Ishikawa (cell line): Measurements from ENCODE around the gene HSD17B10.
A peak's percentile ranks its signal among the peaks of the same experiment; 100 is the strongest.

Source experiments
- CEBPB ChIP-seq: IDR thresholded peaks from 2 replicates; pipeline ENCODE4 v1.6.1; 2012
- CREB1 ChIP-seq: IDR thresholded peaks from 2 replicates; pipeline ENCODE4 v1.6.1; 2012; ENCODE audit warnings: low read depth
- EGR1 ChIP-seq: IDR thresholded peaks from 2 replicates; pipeline ENCODE4 v1.6.1; 2012
- EP300 ChIP-seq: IDR thresholded peaks from 2 replicates; pipeline ENCODE4 v1.6.1; 2012; ENCODE audit warnings: borderline replicate concordance
- FOXM1 ChIP-seq: IDR thresholded peaks from 2 replicates; pipeline ENCODE4 v1.6.1; 2012; ENCODE audit warnings: low read depth, borderline replicate concordance
- NFIC ChIP-seq: IDR thresholded peaks from 2 replicates; pipeline ENCODE4 v1.6.1; 2012
- RAD21 ChIP-seq: IDR thresholded peaks from 2 replicates; pipeline ENCODE4 v1.6.1; 2012; ENCODE audit warnings: low read depth
- TAF1 ChIP-seq: IDR thresholded peaks from 2 replicates; pipeline ENCODE4 v1.6.1; 2012; ENCODE audit warnings: low read depth, mild to moderate bottlenecking
- TCF12 ChIP-seq: IDR thresholded peaks from 2 replicates; pipeline ENCODE4 v1.6.1; 2012; ENCODE audit warnings: low read depth
- TEAD4 ChIP-seq: IDR thresholded peaks from 2 replicates; pipeline ENCODE4 v1.6.1; 2012
- YY1 ChIP-seq: IDR thresholded peaks from 2 replicates; pipeline ENCODE4 v1.6.1; 2012; ENCODE audit warnings: low read depth
- ZBTB7A ChIP-seq: IDR thresholded peaks from 2 replicates; pipeline ENCODE4 v1.6.1; 2012; ENCODE audit warnings: low read depth
- TF ChIP-seq, protein P1 (sequence below): IDR thresholded peaks from 2 replicates; pipeline ENCODE4 v1.6.1; 2012
- TF ChIP-seq, protein P2 (sequence below): IDR thresholded peaks from 2 replicates; pipeline ENCODE4 v1.6.1; 2012; ENCODE audit warnings: low read depth, mild to moderate bottlenecking
- TF ChIP-seq, protein P3 (sequence below): IDR thresholded peaks from 2 replicates; pipeline ENCODE4 v1.6.1; 2012

HSD17B10 gene

DNA sequence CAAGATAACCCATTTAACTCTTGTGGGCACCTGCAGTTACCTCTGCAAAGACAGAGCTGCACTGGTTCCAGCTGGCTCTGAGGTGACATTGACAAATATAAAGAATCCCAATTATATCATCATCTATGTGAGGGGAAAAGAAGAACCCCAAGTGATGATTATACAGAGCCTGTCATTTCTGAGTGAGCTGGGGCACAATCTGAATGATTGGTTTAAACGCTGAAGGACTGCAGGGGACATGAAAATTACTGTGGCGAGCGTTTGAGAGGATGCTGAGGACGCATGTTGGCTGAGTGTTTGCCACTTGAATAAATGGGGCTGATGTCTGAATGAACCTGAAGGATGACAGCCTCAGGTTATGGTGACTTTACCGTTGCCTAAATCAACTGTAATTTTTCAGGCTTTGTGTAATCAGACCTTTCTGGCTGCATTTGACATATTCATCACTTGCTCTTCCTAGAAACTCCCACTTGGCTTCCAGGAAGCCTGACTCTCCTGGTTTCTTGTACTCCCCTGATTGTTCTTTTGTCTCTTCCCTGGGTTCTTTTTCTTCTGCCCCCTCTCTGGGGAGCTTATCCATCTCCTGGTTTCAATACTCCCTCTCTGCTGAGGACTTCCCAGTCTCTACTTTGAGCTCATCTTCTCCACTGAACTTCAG is 4.1 kb upstream of the HSD17B10 start:
- TF ChIP-seq TEAD4 (no peak), YY1 (no peak), EP300 (no peak), EGR1 (no peak), FOXM1 (no peak), RAD21 (no peak), CREB1 (no peak), TCF12 (no peak), NFIC (no peak), ZBTB7A (no peak), TAF1 (no peak), CEBPB (no peak)
- TF ChIP-seq, protein P1, sequence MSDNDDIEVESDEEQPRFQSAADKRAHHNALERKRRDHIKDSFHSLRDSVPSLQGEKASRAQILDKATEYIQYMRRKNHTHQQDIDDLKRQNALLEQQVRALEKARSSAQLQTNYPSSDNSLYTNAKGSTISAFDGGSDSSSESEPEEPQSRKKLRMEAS: no peak
- TF ChIP-seq, protein P2, sequence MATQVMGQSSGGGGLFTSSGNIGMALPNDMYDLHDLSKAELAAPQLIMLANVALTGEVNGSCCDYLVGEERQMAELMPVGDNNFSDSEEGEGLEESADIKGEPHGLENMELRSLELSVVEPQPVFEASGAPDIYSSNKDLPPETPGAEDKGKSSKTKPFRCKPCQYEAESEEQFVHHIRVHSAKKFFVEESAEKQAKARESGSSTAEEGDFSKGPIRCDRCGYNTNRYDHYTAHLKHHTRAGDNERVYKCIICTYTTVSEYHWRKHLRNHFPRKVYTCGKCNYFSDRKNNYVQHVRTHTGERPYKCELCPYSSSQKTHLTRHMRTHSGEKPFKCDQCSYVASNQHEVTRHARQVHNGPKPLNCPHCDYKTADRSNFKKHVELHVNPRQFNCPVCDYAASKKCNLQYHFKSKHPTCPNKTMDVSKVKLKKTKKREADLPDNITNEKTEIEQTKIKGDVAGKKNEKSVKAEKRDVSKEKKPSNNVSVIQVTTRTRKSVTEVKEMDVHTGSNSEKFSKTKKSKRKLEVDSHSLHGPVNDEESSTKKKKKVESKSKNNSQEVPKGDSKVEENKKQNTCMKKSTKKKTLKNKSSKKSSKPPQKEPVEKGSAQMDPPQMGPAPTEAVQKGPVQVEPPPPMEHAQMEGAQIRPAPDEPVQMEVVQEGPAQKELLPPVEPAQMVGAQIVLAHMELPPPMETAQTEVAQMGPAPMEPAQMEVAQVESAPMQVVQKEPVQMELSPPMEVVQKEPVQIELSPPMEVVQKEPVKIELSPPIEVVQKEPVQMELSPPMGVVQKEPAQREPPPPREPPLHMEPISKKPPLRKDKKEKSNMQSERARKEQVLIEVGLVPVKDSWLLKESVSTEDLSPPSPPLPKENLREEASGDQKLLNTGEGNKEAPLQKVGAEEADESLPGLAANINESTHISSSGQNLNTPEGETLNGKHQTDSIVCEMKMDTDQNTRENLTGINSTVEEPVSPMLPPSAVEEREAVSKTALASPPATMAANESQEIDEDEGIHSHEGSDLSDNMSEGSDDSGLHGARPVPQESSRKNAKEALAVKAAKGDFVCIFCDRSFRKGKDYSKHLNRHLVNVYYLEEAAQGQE: no peak
- TF ChIP-seq, protein P3, sequence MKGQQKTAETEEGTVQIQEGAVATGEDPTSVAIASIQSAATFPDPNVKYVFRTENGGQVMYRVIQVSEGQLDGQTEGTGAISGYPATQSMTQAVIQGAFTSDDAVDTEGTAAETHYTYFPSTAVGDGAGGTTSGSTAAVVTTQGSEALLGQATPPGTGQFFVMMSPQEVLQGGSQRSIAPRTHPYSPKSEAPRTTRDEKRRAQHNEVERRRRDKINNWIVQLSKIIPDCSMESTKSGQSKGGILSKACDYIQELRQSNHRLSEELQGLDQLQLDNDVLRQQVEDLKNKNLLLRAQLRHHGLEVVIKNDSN: no peak

DNA sequence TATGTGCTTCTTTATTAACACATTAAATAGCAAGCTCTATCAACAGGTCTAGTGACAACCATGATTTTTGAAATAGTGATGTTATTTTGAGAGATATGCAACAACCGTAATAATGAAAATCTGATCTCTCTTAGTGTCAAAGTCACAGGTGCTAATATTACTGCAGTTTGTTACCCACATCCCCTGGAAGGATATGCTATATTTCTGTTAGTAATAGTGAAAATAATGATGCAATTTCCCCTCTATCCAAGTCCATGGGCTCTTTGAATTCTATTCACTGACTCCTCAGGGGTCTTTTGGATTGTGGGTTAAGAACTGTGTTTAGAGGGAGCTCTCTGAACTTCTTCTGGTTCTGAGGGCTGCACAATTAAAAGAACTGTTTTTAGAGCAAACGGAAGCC is 3.0 kb upstream of the HSD17B10 start:
- TF ChIP-seq EP300 (no peak), CREB1 (no peak), FOXM1 (no peak), NFIC (no peak), ZBTB7A (no peak)
- TF ChIP-seq, protein P1: no peak
- TF ChIP-seq, protein P2: no peak
- TF ChIP-seq, protein P3: no peak

DNA sequence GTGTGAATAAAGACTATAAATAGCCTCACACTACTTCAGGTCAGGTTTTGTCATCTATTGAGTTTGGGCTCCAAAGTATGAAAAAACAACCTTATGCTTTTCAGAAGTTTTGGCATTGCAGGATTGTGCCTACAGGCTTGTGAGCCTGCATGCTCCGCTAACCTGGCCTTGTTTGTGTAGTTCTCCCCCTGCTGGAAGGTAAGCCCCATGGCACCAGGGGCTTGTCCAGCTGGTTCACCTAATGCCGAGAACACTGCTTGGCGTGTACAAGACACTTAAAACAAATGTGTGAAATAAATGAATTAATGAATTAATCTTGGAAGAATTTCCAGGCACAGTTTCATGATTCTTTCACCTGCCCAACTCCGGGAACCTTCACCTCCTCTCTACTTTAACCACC is 1.8 kb upstream of the HSD17B10 start:
- TF ChIP-seq EP300 (no peak), RAD21 (peak; percentile 58)

DNA sequence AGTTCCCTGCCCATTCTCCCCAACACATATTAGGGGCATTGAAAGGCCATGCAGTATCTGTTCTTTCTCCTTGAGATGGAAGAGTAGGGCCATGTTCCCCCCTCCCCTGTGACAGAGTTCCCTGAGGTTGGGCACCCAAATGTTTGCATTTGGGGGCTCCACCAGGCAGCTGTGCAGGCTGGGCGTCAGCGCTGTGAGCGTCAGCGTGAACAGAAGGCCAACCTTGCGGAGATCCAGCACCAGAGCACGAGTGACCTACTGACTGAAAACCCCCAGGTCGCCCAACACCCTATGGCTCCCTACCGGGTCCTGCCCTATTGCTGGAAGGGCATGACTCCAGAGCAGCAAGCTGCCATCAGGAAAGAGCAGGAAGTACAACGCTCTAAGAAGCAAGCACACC is 3.9 kb downstream of the HSD17B10 start:
- TF ChIP-seq ZBTB7A (no peak), FOXM1 (no peak), CEBPB (no peak), NFIC (no peak), YY1 (no peak), TAF1 (no peak), EGR1 (no peak), RAD21 (no peak), CREB1 (no peak)
- TF ChIP-seq, protein P1: no peak
- TF ChIP-seq, protein P3: no peak
- TF ChIP-seq, protein P2: no peak
